Measurements from ENCODE around the gene CNNM4.

DNA sequence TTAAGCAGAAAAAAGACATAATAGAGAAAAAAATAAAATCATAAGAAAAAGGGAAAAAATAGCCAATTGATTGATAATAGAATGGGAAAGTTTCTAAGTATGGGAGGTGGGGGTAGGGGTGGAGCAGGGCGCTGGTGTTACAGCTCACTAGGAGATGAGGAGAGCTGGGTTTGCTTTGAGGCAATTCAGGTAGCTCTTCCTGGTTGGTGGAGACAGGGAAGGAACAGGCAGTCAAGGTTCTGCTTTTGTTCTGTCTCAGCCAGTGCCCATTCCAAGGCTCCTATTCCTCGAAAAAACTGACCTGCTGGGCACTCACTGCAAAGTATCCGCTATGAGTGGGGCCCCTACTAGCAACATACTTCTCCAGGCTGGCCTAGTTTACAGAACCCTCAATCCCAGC is 1.7 kb upstream of the CNNM4 start:
- TF ChIP-seq, protein P1, sequence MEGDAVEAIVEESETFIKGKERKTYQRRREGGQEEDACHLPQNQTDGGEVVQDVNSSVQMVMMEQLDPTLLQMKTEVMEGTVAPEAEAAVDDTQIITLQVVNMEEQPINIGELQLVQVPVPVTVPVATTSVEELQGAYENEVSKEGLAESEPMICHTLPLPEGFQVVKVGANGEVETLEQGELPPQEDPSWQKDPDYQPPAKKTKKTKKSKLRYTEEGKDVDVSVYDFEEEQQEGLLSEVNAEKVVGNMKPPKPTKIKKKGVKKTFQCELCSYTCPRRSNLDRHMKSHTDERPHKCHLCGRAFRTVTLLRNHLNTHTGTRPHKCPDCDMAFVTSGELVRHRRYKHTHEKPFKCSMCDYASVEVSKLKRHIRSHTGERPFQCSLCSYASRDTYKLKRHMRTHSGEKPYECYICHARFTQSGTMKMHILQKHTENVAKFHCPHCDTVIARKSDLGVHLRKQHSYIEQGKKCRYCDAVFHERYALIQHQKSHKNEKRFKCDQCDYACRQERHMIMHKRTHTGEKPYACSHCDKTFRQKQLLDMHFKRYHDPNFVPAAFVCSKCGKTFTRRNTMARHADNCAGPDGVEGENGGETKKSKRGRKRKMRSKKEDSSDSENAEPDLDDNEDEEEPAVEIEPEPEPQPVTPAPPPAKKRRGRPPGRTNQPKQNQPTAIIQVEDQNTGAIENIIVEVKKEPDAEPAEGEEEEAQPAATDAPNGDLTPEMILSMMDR (IDR thresholded peaks at IDR 0.05; ENCODE audit: insufficient read depth, low read depth, low read length): no peak
- no peak for TF ChIP-seq EZH2 (IDR thresholded peaks at IDR 0.05; ENCODE audit: insufficient read depth, low read length)
